Loucy (cell line): ENCODE data around the gene IMP3.

ENCODE experiments used
- CTCF ChIP-seq: fragments of 200-600 bp; sonication (generic); conservative IDR thresholded peaks from 2 replicates; pipeline ENCODE4 v1.5.1; 2014; ENCODE audit warnings: mild to moderate bottlenecking, antibody characterized with exemption, low read length
- EZH2phosphoT487 ChIP-seq: fragments of 200-600 bp; IDR thresholded peaks from 2 replicates; pipeline ENCODE4 v1.6.1; 2018; ENCODE audit warnings: antibody characterized with exemption, mild to moderate bottlenecking, moderate library complexity, borderline replicate concordance

DNA sequence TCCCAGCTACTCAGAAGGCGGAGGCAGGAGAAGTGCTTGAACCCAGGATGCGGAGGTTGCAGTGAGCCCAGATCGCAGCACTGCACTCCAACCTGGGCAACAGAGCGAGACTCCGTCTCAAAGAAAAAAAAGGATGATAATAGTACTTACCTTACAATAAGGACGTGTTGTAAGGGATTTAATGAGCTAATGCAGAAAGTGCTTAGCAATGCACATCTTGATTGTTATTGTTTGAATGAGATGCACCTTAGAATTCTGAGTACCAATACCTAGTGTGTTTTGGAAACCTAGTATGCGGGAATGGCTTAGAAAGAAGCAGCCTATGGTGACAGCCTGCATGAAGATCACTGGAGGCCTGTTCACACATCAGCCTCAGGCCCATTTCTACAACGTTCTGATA, 34.0 kb downstream of the IMP3 start:
- TF ChIP-seq CTCF: no peak
- no peak for TF ChIP-seq EZH2phosphoT487
